ENCODE results near the gene CELSR2. TPM values are rescaled to one million over a fixed set of nuclear protein-coding genes. Genes with fewer than 3 reads are reported as not detected.

CELSR2 gene
- total RNA-seq, 3 donors from 2014 or later = 1.3 to 19.5 (median 13.8) TPM

DNA sequence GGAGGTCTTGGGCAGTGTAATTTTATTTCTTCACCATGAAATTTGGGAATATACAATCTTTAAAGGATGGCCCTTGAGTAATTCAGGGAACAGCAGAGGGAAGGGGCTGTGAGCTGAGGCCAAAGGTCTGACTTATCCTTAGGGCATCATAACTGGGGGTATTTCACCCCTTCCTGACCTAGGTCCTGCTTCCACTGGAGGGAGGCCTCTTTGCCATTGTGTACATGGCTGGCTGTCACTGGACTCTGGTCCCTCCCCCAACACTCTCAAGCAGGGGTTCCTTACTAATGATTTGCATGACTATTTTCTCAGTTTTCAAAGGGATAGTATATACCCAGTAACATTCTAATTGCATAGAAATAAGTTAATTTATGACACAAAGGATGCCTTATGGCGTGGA, 40.8 kb downstream of the CELSR2 start:
- no peaks in the 10 kb centered on the region for H3K4me1 ChIP-seq
- no peak for TF ChIP-seq POLR2A (IDR thresholded peaks at IDR 0.05)
- TF ChIP-seq CTCF (IDR thresholded peaks at IDR 0.05) = no peak
- no peak for TF ChIP-seq POLR2AphosphoS5 (IDR thresholded peaks at IDR 0.05)
- no peak overlapping the region for H3K4me3 ChIP-seq
- no peak overlapping the region for H3K27ac ChIP-seq
- DNase-seq (ENCODE audit: low spot score in 2 of 2) = no peak
- H3K27me3 ChIP-seq = no peaks in the 10 kb centered on the region
- H3K36me3 ChIP-seq = no peaks in the 10 kb centered on the region
- intact Hi-C loops (cut with DNase I; ENCODE audit: low total_unique reads) = no loop called here
- H3K9me3 ChIP-seq = no peaks in the 10 kb centered on the region

GRCh38 chr1:109290998-109291397, 41.7 kb downstream of the CELSR2 start:
- no peaks in the 10 kb centered on the region for H3K27me3 ChIP-seq
- DNase-seq (ENCODE audit: low spot score in 2 of 2) = no peak
- intact Hi-C loops (cut with DNase I; ENCODE audit: low total_unique reads) = no loop called here
- TF ChIP-seq CTCF (IDR thresholded peaks at IDR 0.05) (no peak), POLR2AphosphoS5 (IDR thresholded peaks at IDR 0.05) (no peak), POLR2A (IDR thresholded peaks at IDR 0.05) (no peak)
- H3K27ac ChIP-seq = no peak overlapping the region
- no peaks in the 10 kb centered on the region for H3K4me1 ChIP-seq
- H3K9me3 ChIP-seq = no peaks in the 10 kb centered on the region
- no peaks in the 10 kb centered on the region for H3K36me3 ChIP-seq
- H3K4me3 ChIP-seq = no peak overlapping the region

DNA sequence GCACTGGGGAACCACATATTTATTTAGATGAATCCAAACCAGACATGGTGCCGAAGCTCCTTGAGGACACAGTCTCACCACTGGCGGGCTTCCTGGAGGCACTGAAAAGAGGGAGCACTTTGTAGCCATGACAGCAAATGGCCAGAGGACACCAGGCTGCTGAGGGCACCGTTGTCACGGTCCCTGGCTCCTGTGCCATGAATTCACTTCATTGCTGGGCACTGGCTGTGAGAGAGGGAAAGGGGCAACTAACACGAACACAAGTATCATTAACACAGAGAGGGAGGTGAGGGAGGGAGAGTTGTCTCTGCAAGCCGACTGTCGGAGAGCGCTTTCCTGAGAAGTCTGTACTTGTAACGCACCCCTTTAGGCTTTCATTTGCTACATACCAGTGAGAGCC, 43.0 kb downstream of the CELSR2 start:
- intact Hi-C loops (cut with DNase I; ENCODE audit: low total_unique reads) = no loop called here
- DNase-seq (ENCODE audit: low spot score in 2 of 2) = no peak
- no peaks in the 10 kb centered on the region for H3K27me3 ChIP-seq
- H3K4me3 ChIP-seq = no peak overlapping the region
- H3K36me3 ChIP-seq = no peaks in the 10 kb centered on the region
- H3K9me3 ChIP-seq = no peaks in the 10 kb centered on the region
- H3K27ac ChIP-seq = no peak overlapping the region
- no peak for TF ChIP-seq CTCF (IDR thresholded peaks at IDR 0.05)
- no peak for TF ChIP-seq POLR2A (IDR thresholded peaks at IDR 0.05)
- TF ChIP-seq POLR2AphosphoS5 (IDR thresholded peaks at IDR 0.05) = no peak
- H3K4me1 ChIP-seq = no peaks in the 10 kb centered on the region

DNA sequence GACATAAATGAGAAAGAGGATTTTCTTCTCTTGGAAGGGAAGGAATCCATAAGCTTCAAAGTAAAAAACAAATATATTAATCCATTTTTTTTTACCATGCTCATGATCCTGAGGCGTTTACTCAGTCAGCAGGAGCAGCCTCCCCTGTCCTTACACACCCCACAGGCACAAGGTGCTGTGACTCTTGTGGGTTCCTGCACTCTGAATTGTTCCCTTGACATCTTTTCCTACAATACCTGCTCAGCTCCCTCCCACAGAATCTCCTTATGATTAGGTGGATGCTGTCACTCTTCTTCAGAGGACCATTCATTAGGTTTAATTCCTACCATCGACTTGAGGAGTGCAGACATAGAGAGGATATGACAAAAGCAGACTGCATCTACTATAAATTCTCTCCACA, 43.7 kb downstream of the CELSR2 start:
- DNase-seq (ENCODE audit: low spot score in 2 of 2) = no peak
- TF ChIP-seq POLR2AphosphoS5 (IDR thresholded peaks at IDR 0.05) (no peak), CTCF (IDR thresholded peaks at IDR 0.05) (no peak), POLR2A (IDR thresholded peaks at IDR 0.05) (no peak)
- intact Hi-C loops (cut with DNase I; ENCODE audit: low total_unique reads) = no loop called here
- Histone ChIP-seq H3K4me3 (no peak overlapping the region), H3K4me1 (no peaks in the 10 kb centered on the region), H3K36me3 (no peaks in the 10 kb centered on the region), H3K27me3 (no peaks in the 10 kb centered on the region), H3K9me3 (no peaks in the 10 kb centered on the region), H3K27ac (no peak overlapping the region)

DNA sequence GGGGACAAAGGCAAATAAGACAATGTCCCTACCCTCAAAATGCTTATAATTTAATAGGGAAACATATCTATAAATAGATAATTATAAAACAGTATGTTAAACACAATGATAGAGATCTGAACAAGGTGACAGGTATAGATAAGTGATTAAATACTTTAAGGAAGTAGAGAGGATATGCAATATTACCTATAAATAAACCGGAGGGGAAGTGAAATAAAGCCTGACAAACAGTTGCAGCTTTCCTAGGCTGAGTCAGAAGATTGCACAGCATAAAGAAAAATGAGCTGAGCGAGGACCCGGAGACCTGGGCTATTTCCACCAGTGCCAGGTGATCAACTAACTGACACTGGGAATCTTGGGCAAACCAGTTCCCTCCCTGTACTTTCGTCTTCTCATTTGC, 45.1 kb downstream of the CELSR2 start:
- no peaks in the 10 kb centered on the region for H3K27me3 ChIP-seq
- intact Hi-C loops (cut with DNase I; ENCODE audit: low total_unique reads) = no loop called here
- H3K36me3 ChIP-seq = no peaks in the 10 kb centered on the region
- H3K9me3 ChIP-seq = no peaks in the 10 kb centered on the region
- no peak for DNase-seq (ENCODE audit: low spot score in 2 of 2)
- H3K27ac ChIP-seq = no peak overlapping the region
- H3K4me3 ChIP-seq = no peak overlapping the region
- peaks cover 0 to 9% of the 10 kb centered on the region in 2 donors for H3K4me1 ChIP-seq
- TF ChIP-seq CTCF (IDR thresholded peaks at IDR 0.05) (no peak), POLR2A (IDR thresholded peaks at IDR 0.05) (no peak), POLR2AphosphoS5 (IDR thresholded peaks at IDR 0.05) (no peak)

Measured in breast epithelium (tissue), 4 donors.